ENCODE measurements around the gene EXOC8. TPM values are rescaled to one million over a fixed set of nuclear protein-coding genes. Genes with fewer than 3 reads are reported as not detected.

Gene EXOC8
- total and polyA plus RNA-seq, 2 experiments from 2014 or later, result 4.9 to 12.6 TPM

DNA sequence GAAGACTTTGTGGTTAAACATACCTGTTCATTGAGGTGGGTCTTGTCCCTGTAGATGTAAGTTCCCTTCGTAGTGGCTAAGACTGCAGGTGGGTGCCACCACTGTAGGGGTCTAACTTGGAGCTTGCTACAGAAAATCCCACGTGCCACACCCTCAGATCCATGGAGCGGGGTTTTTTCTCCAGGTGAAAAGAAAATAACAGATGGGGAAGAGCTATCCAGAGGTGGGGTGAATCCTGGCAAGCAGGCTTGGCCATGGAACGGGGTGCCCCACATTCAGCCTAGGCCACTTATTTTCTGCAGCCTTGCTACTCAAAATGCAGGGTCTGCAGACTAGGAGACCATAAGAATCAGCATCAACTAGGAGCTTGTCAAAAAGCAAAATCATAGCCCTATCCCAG, 24.0 kb downstream of the EXOC8 start:
- no peaks in the 10 kb centered on the region for H3K27me3 ChIP-seq

DNA sequence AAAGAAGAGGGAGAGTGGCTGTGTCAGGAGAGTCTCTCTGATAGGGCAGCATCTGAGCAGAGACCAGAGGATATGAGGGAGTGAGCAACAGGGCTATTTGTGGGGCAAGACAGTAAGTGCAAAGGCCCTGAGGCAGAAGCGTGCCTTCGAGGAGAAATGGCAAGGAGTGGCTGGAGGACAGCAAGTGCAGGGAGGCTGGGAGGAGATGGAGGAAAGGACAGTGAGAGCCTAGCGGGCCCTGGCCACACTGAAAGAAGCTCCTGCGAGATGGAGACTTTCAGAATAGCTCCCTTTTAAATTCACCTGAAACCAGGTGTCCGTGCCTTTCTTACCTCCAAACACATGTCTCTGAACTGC, 25.2 kb downstream of the EXOC8 start:
- Histone ChIP-seq H3K36me3 (no peaks in the 10 kb centered on the region), H3K9me3 (ENCODE audit: low read depth) (no peaks in the 10 kb centered on the region), H3K27ac (no peak overlapping the region), H3K27me3 (no peaks in the 10 kb centered on the region), H3K4me1 (ENCODE audit: low read depth) (no peaks in the 10 kb centered on the region), H3K4me3 (no peak overlapping the region)
- no peak for DNase-seq (ENCODE audit: low read depth in 1 of 2, low spot score in 1 of 2)
- TF ChIP-seq, protein P1, sequence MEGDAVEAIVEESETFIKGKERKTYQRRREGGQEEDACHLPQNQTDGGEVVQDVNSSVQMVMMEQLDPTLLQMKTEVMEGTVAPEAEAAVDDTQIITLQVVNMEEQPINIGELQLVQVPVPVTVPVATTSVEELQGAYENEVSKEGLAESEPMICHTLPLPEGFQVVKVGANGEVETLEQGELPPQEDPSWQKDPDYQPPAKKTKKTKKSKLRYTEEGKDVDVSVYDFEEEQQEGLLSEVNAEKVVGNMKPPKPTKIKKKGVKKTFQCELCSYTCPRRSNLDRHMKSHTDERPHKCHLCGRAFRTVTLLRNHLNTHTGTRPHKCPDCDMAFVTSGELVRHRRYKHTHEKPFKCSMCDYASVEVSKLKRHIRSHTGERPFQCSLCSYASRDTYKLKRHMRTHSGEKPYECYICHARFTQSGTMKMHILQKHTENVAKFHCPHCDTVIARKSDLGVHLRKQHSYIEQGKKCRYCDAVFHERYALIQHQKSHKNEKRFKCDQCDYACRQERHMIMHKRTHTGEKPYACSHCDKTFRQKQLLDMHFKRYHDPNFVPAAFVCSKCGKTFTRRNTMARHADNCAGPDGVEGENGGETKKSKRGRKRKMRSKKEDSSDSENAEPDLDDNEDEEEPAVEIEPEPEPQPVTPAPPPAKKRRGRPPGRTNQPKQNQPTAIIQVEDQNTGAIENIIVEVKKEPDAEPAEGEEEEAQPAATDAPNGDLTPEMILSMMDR (IDR thresholded peaks at IDR 0.05; ENCODE audit: low read depth, low read length), result no peak

More for the DNA sequence above, 24.0 kb downstream of the EXOC8 start:
- DNase-seq (ENCODE audit: low read depth in 1 of 2, low spot score in 1 of 2), result no peak
- Histone ChIP-seq H3K4me3 (no peak overlapping the region), H3K9me3 (ENCODE audit: low read depth) (no peaks in the 10 kb centered on the region), H3K27ac (no peak overlapping the region), H3K4me1 (ENCODE audit: low read depth) (no peaks in the 10 kb centered on the region), H3K36me3 (no peaks in the 10 kb centered on the region)
- TF ChIP-seq, protein P1 (IDR thresholded peaks at IDR 0.05; ENCODE audit: low read depth, low read length), result no peak

DNA sequence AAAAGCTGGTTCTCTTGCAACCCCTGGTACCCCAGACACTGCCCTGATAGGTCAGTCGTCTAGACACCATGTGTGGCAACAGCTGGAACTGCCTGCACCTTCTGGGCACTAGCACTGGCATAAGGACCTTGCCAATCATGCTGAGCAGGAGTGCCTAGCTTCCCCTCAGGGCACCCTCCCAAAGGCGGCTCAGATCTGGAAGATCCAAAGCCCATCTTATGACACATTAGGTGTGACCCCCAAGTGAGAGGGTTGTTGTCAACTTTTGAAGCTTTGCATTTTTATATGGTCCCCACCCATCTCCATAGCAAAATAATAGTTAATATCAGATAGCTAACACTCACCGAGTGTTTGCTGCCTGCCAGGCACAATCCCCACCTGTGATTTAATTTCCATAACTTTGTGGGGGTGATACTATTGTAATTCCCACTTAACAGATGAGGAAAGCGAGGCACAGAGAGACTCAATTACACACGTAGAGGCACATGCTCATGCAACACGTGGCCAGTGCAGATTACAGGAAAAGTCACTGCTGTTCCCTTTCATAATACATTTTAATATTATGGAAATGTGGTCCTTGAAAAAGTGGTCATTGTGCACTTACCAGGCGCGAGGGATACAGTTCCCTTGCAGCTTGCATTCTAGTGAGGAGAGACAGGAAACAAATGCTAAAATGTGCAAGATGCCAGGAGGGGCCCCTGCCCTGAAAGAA, 25.8 kb downstream of the EXOC8 start:
- no peak for DNase-seq (ENCODE audit: low read depth in 1 of 2, low spot score in 1 of 2)
- H3K27me3 ChIP-seq, result no peaks in the 10 kb centered on the region
- TF ChIP-seq, protein P1 (IDR thresholded peaks at IDR 0.05; ENCODE audit: low read depth, low read length), result no peak

DNA sequence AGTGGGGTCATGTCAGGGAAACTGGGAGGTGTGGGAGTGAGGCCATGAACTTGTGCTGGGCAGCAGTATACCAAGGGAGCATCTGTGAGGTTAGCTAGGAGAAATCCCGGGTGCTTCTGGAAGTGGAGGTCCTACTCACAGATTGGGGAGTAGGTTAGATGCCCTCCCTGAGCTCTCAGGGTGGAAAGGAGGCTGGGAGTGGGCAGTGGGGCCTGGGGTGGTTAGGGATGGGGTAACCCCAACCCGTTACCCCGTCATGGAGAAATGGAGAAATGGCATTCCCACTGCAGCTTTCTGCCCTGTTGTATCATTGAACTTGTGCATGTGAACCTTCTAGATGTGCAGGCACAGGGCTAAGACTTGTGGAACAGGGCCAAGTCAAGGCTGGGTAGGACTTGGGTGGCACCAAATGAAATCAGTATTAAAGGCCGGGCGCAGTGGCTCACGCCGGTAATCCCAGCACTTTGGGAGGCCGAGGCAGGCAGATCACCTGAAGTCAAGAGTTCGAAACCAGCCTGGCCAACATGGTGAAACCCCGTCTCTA, 27.2 kb downstream of the EXOC8 start:
- Histone ChIP-seq H3K36me3 (no peaks in the 10 kb centered on the region), H3K4me3 (no peak overlapping the region), H3K4me1 (ENCODE audit: low read depth) (no peaks in the 10 kb centered on the region), H3K9me3 (ENCODE audit: low read depth) (no peaks in the 10 kb centered on the region), H3K27ac (no peak overlapping the region), H3K27me3 (no peaks in the 10 kb centered on the region)
- no peak for DNase-seq (ENCODE audit: low read depth in 1 of 2, low spot score in 1 of 2)
- TF ChIP-seq, protein P1 (IDR thresholded peaks at IDR 0.05; ENCODE audit: low read depth, low read length), result no peak

More for the DNA sequence above, 25.8 kb downstream of the EXOC8 start:
- no peaks in the 10 kb centered on the region for H3K4me1 ChIP-seq (ENCODE audit: low read depth)
- H3K4me3 ChIP-seq, result no peak overlapping the region
- no peaks in the 10 kb centered on the region for H3K36me3 ChIP-seq
- H3K27ac ChIP-seq, result no peak overlapping the region
- H3K9me3 ChIP-seq (ENCODE audit: low read depth), result no peaks in the 10 kb centered on the region

DNA sequence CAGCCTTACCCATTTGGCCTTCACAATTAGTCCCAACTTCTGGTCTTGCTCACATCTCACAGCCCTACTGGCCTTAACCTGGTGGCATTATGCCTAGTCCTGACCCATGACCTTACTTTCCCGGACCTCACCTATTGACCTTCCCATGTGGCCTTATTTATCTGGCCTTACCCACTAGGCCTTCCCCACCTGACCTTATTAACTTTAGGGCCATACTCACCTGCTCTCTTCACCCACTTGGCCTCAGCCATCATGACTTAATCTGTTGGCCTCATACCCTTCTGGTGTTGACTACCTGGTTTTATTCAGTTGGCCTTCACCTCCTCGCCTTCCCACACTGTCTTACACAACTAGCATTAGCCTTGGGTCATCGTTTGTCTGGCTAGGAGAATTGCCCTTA, 35.7 kb downstream of the EXOC8 start:
- H3K4me3 ChIP-seq, result no peak overlapping the region
- DNase-seq (ENCODE audit: low read depth in 1 of 2, low spot score in 1 of 2), result no peak
- H3K4me1 ChIP-seq (ENCODE audit: low read depth), result no peaks in the 10 kb centered on the region
- no peak overlapping the region for H3K27ac ChIP-seq
- TF ChIP-seq, protein P1 (IDR thresholded peaks at IDR 0.05; ENCODE audit: low read depth, low read length), result no peak
- no peaks in the 10 kb centered on the region for H3K9me3 ChIP-seq (ENCODE audit: low read depth)
- H3K27me3 ChIP-seq, result no peaks in the 10 kb centered on the region
- H3K36me3 ChIP-seq, result no peaks in the 10 kb centered on the region

Data from cardiac muscle cell (in vitro differentiated cells and primary cell).